Ishikawa (cell line): ENCODE results near the gene CLNK.

Experiments used
- CEBPB ChIP-seq: IDR thresholded peaks from 2 replicates; pipeline ENCODE4 v1.6.1; 2012
- CREB1 ChIP-seq: IDR thresholded peaks from 2 replicates; pipeline ENCODE4 v1.6.1; 2012; ENCODE audit warnings: low read depth
- EGR1 ChIP-seq: IDR thresholded peaks from 2 replicates; pipeline ENCODE4 v1.6.1; 2012
- EP300 ChIP-seq: IDR thresholded peaks from 2 replicates; pipeline ENCODE4 v1.6.1; 2012; ENCODE audit warnings: borderline replicate concordance
- FOXM1 ChIP-seq: IDR thresholded peaks from 2 replicates; pipeline ENCODE4 v1.6.1; 2012; ENCODE audit warnings: low read depth, borderline replicate concordance
- NFIC ChIP-seq: IDR thresholded peaks from 2 replicates; pipeline ENCODE4 v1.6.1; 2012
- RAD21 ChIP-seq: IDR thresholded peaks from 2 replicates; pipeline ENCODE4 v1.6.1; 2012; ENCODE audit warnings: low read depth
- REST ChIP-seq: IDR thresholded peaks from 2 replicates; pipeline ENCODE4 v1.6.1; 2012; ENCODE audit warnings: low read depth, mild to moderate bottlenecking
- TAF1 ChIP-seq: IDR thresholded peaks from 2 replicates; pipeline ENCODE4 v1.6.1; 2012; ENCODE audit warnings: low read depth, mild to moderate bottlenecking
- TCF12 ChIP-seq: IDR thresholded peaks from 2 replicates; pipeline ENCODE4 v1.6.1; 2012; ENCODE audit warnings: low read depth
- TEAD4 ChIP-seq: IDR thresholded peaks from 2 replicates; pipeline ENCODE4 v1.6.1; 2012
- USF1 ChIP-seq: IDR thresholded peaks from 2 replicates; pipeline ENCODE4 v1.6.1; 2012
- YY1 ChIP-seq: IDR thresholded peaks from 2 replicates; pipeline ENCODE4 v1.6.1; 2012; ENCODE audit warnings: low read depth
- ZBTB7A ChIP-seq: IDR thresholded peaks from 2 replicates; pipeline ENCODE4 v1.6.1; 2012; ENCODE audit warnings: low read depth
- TF ChIP-seq, protein P1 (sequence below): IDR thresholded peaks from 2 replicates; pipeline ENCODE4 v1.6.1; 2012

The CLNK gene

DNA sequence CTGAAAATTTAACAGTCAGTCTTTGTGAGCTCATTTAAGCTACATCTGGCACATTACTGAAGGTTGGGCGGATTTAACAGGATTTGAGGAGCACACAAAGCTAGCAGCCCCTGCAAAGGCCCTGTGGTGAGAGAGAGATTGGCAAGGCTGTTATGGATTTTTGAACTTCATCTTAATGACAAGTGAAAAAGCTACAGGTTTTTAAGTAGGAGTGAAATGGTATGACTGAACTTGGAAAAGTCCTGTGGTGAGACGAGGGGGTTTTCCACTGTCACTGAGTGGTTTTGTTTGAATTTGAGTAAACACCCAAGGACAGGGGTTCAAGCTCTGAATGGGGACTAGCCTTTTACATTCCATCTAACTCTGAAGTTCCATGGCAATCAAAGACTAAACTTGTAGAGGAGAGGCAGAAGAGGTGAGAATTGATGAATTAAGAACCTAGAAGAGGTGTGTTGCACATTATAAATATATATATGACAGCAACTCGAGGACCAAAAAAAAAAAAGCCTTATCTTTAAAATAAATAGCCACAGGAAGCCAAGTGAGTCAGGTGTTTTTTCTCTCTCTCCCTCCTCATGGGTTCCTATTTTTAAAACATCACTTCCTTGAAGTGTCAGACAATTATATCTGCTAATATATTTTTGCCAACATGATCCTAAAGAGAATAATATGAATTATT, 47.8 kb upstream of the CLNK start:
- TF ChIP-seq USF1 (no peak), FOXM1 (no peak), EP300 (no peak), CEBPB (no peak), NFIC (no peak)

GRCh38 chr4:10731690-10732089, 47.1 kb upstream of the CLNK start:
- no peak for TF ChIP-seq REST
- TF ChIP-seq NFIC = no peak
- no peak for TF ChIP-seq TCF12
- no peak for TF ChIP-seq USF1
- no peak for TF ChIP-seq CREB1
- no peak for TF ChIP-seq EGR1
- no peak for TF ChIP-seq RAD21
- TF ChIP-seq FOXM1 = no peak

DNA sequence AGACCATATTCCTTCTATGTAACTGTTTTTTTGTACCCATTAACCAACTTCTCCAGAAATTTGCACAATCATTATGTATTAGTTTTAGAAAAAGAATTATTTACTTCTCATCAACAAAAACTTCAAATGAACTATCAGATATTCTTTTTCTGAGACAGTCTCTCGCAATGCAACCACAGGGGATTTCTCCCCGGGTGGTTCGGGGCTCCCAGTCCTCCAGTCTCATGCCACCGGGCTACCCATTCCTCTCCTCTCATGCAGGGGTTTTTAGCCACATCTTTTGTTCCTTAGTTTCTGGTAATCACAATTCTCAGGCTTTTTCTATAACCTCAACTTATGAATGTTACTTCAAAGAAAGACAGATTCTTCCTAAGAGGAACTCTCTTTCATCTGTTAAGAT, 46.6 kb upstream of the CLNK start:
- TF ChIP-seq NFIC (no peak), TCF12 (no peak), ZBTB7A (no peak), FOXM1 (no peak), RAD21 (no peak), REST (no peak), CREB1 (no peak), TAF1 (no peak), USF1 (no peak), TEAD4 (no peak), YY1 (no peak), EP300 (no peak), EGR1 (no peak), CEBPB (no peak)
- TF ChIP-seq, protein P1, sequence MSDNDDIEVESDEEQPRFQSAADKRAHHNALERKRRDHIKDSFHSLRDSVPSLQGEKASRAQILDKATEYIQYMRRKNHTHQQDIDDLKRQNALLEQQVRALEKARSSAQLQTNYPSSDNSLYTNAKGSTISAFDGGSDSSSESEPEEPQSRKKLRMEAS = no peak

DNA sequence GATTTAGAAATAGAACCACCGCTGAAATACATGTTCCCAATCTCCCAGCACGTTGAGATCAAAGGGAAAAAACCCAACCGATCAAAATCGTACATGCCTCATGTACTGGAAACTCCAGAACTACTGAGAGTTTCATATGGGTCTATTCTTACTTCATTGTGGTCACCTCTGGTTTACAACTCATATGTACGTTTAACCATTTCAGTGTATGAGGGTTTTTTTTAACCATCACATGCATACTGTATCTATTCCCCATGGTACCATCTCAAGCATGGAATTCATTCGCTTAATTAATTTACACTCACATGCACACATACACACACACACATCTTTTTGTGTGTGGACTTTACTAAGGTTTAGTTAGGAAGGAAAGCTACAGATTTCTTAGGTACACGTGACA, 46.0 kb upstream of the CLNK start:
- TF ChIP-seq FOXM1 = no peak
- no peak for TF ChIP-seq YY1
- TF ChIP-seq TAF1 = no peak
- TF ChIP-seq CEBPB = no peak

DNA sequence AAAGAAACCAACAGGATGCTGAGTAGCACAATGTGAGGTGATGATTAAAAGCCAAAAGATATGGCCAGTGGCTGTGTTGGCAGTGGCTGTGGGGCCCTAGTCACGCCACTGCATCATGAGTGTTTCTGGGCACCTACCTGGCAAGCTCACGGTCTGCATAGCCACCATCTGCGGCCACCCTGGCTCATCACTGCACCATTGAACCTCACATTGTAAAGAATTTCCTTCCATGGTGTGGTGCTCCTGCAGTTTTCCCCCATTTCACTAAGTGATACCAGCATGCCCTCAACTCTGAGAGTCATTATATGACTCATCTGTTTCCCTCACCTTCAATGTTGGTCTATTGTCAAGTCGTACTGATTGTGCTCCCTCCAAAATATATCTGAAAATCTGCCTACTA, 45.5 kb upstream of the CLNK start:
- no peak for TF ChIP-seq RAD21
- no peak for TF ChIP-seq NFIC
- TF ChIP-seq YY1 = no peak
- no peak for TF ChIP-seq TEAD4
- no peak for TF ChIP-seq ZBTB7A
- no peak for TF ChIP-seq CREB1
- TF ChIP-seq TCF12 = no peak
- no peak for TF ChIP-seq USF1
- no peak for TF ChIP-seq TAF1
- TF ChIP-seq, protein P1 = no peak
- TF ChIP-seq CEBPB = no peak
- no peak for TF ChIP-seq EP300
- no peak for TF ChIP-seq REST
- no peak for TF ChIP-seq EGR1
- no peak for TF ChIP-seq FOXM1
